GM19238 (cell line): ENCODE data around the gene L3MBTL4.
"Not testable (repeated sequence)": the region's sequence is repeated elsewhere in the genome, so short reads cannot be mapped to it uniquely, and the experiment has no call there.

Experiments used
- DNase-seq: peaks from one replicate; pipeline ENCODE4 v3.0.0; 2011; ENCODE audit warnings: low spot score; ENCODE audit not compliant: insufficient read length

Gene L3MBTL4

GRCh38 chr18:6414723-6415417 lies at the start of gene L3MBTL4:
TSS of gene L3MBTL4 (minus strand) at chr18:6414911. CDS start at chr18:6311625, 103,286 bp downstream.
- peak; percentile 50 for DNase-seq

GRCh38 chr18:6452194-6452593 lies 37.5 kb upstream of the L3MBTL4 start:
- DNase-seq = no peak

GRCh38 chr18:6449213-6449612 lies 34.5 kb upstream of the L3MBTL4 start:
- DNase-seq = no peak

GRCh38 chr18:6444466-6445228 lies 29.9 kb upstream of the L3MBTL4 start:
- no peak for DNase-seq

GRCh38 chr18:6441200-6441599 lies 26.5 kb upstream of the L3MBTL4 start:
- DNase-seq = no peak

- no peak for DNase-seq
Observed at GRCh38 chr18:6437937-6438818, 23.5 kb upstream of the L3MBTL4 start.

- no peak for DNase-seq
Observed at GRCh38 chr18:6435731-6436130, 21.0 kb upstream of the L3MBTL4 start.

- DNase-seq = no peak
Observed at GRCh38 chr18:6434987-6435709, 20.4 kb upstream of the L3MBTL4 start.

- no peak for DNase-seq
Observed at GRCh38 chr18:6434481-6434880, 19.8 kb upstream of the L3MBTL4 start.

GRCh38 chr18:6431659-6432318 lies 17.1 kb upstream of the L3MBTL4 start:
- no peak for DNase-seq

GRCh38 chr18:6428851-6429395 lies 14.2 kb upstream of the L3MBTL4 start:
- DNase-seq = no peak

GRCh38 chr18:6427286-6427685 lies 12.6 kb upstream of the L3MBTL4 start:
- DNase-seq = no peak

- no peak for DNase-seq
Observed at GRCh38 chr18:6423289-6423688, 8.6 kb upstream of the L3MBTL4 start.

- DNase-seq = peak; percentile 78
Observed at GRCh38 chr18:6414118-6414722, 491 bp downstream of the L3MBTL4 start.

GRCh38 chr18:6413579-6414117 lies 1.1 kb downstream of the L3MBTL4 start:
- DNase-seq = no peak

- no peak for DNase-seq
Observed at GRCh38 chr18:6412933-6413472, 1.7 kb downstream of the L3MBTL4 start.

- DNase-seq = no peak
Observed at GRCh38 chr18:6411382-6411781, 3.3 kb downstream of the L3MBTL4 start.

- no peak for DNase-seq
Observed at GRCh38 chr18:6409933-6410332, 4.8 kb downstream of the L3MBTL4 start.

GRCh38 chr18:6408543-6408942 lies 6.2 kb downstream of the L3MBTL4 start:
- DNase-seq = not testable (repeated sequence)
